ENCODE measurements around the gene NKD2. TPM values are rescaled to one million over a fixed set of nuclear protein-coding genes. Genes with fewer than 3 reads are reported as not detected.

The NKD2 gene
- total RNA-seq, 1 experiment from 2014 or later, result 0.57 TPM

DNA sequence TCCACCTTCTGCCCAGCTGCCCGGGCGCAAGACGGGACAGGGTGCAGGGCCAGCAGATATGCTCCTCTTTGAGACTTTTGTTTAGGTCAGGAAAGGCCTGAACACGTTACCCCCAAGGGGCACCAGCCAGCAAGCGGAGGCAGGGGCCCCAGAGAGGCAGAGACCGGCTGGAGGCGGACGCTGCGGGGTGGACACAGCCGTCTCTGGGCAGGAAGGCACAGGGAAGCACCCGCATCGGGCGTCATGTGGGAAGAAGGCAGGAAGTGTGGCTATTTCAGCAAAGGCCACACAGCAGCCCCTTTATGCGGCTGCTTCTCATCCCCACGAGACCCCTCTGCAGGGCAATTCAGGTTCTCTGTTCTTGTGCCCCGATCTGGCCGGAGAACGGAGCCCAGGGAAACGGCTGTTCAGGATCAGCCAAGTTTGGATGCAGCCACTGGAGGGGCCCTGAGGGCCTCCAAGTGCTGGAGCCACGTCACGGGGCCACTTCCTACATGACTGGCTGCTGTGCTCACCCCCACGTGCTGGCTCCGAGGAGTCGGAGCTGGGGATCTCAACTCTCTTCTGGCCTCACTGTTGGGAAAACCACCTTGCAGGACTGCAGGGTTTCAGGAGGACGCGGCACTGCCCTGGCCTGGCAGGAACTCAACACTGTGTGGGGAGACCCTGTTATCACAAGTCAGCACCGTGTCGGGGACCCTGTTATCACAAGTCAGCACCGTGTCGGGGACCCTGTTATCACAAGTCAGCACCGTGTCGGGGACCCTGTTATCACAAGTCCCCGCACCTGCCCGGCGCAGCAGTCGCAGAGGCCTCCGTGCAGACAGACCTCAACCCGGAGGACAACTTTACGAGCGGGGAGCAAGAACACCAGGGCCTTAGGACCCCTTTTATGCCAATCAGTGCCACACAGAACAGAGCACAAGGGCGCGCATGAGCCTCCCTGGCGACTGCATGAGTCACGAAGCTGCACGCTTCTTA, 58.8 kb downstream of the NKD2 start:
- Histone ChIP-seq H3K4me2 (no peak overlapping the region), H3K9me3 (ENCODE audit: insufficient read depth, low read depth) (no peaks in the 10 kb centered on the region), H3K9me2 (ENCODE audit: insufficient read depth) (no peaks in the 10 kb centered on the region), H3F3A (ENCODE audit: insufficient read depth, low read depth) (no peaks in the 10 kb centered on the region), H3K27ac (no peak overlapping the region), H3K4me3 (no peak overlapping the region), H3K79me2 (ENCODE audit: low read depth) (no peaks in the 10 kb centered on the region), H3K27me3 (ENCODE audit: insufficient read depth, low read depth) (no peaks in the 10 kb centered on the region), H2AFZ (no peak overlapping the region), H3K4me1 (replicated peaks; ENCODE audit: insufficient read depth) (no peaks in the 10 kb centered on the region), H3K36me3 (ENCODE audit: low read depth) (no peaks in the 10 kb centered on the region), H4K20me1 (ENCODE audit: insufficient read depth) (no peaks in the 10 kb centered on the region; the same call in 1 of the 2 replicates)
- TF ChIP-seq, protein P1, sequence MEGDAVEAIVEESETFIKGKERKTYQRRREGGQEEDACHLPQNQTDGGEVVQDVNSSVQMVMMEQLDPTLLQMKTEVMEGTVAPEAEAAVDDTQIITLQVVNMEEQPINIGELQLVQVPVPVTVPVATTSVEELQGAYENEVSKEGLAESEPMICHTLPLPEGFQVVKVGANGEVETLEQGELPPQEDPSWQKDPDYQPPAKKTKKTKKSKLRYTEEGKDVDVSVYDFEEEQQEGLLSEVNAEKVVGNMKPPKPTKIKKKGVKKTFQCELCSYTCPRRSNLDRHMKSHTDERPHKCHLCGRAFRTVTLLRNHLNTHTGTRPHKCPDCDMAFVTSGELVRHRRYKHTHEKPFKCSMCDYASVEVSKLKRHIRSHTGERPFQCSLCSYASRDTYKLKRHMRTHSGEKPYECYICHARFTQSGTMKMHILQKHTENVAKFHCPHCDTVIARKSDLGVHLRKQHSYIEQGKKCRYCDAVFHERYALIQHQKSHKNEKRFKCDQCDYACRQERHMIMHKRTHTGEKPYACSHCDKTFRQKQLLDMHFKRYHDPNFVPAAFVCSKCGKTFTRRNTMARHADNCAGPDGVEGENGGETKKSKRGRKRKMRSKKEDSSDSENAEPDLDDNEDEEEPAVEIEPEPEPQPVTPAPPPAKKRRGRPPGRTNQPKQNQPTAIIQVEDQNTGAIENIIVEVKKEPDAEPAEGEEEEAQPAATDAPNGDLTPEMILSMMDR (conservative IDR thresholded peaks at IDR 0.05), result no peak
- no peak for TF ChIP-seq EZH2 (IDR thresholded peaks at IDR 0.05; ENCODE audit: low read depth)
- intact Hi-C loops (cut with micrococcal nuclease; ENCODE audit: unreplicated experiment), result loop anchor here (5.0 kb wide), 1 partner anchor 75 kb away; no protein-coding TSS in a partner anchor
- no peak for DNase-seq
- ChIA-PET POLR2A (ENCODE audit: unreplicated experiment) (no interaction called here), CTCF (interaction anchor here (0.5 kb wide), 1 partner anchor 71 kb away, joined by 8 read pairs; no protein-coding TSS in a partner anchor)
- no TSS peak for BruUV-seq (replicated peaks)

DNA sequence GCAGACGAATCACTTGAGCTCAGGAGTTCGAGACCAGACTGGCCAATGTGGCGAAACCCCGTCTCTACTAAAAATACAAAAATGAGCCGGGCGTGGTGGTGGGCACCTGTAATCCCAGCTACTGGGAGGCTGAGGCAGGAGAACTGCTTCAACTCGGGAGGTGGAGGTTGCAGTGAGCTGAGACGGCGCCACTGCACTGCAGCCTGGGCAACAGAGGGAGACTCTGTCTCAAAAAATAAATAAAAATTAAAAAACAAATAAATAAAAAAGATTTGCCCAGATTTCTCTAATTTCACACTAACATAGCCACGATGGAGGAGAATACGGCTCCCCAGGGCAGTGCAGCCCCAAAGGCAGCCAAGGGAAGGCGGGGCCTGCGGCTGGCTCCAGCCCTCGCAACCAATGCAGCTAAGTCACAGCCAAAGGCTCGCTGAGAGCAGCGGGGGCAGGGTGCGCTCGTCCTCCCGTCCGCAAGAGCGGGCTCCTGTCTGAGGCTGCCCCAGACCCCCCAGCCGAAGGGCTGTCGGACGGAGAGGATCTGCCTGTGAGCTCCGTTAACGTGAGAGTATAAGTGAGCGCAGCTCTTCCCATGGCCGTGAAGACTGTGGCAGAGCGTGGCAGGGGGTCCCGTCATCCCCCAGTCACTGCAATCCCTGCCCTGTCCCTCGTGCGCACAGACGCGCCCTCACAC, 59.7 kb downstream of the NKD2 start:
- no peak for DNase-seq
- Histone ChIP-seq H3F3A (ENCODE audit: insufficient read depth, low read depth) (no peaks in the 10 kb centered on the region), H3K4me1 (replicated peaks; ENCODE audit: insufficient read depth) (no peaks in the 10 kb centered on the region), H2AFZ (no peak overlapping the region), H3K9me2 (ENCODE audit: insufficient read depth) (no peaks in the 10 kb centered on the region), H3K9me3 (ENCODE audit: insufficient read depth, low read depth) (no peaks in the 10 kb centered on the region), H4K20me1 (ENCODE audit: insufficient read depth) (peaks cover 2% of the 10 kb centered on the region), H3K36me3 (ENCODE audit: low read depth) (no peaks in the 10 kb centered on the region), H3K4me3 (no peak overlapping the region), H3K4me2 (no peak overlapping the region), H3K79me2 (ENCODE audit: low read depth) (no peaks in the 10 kb centered on the region), H3K27me3 (ENCODE audit: insufficient read depth, low read depth) (no peaks in the 10 kb centered on the region), H3K27ac (no peak overlapping the region)
- POLR2A ChIA-PET (ENCODE audit: unreplicated experiment), result no interaction called here
- CTCF ChIA-PET, result interaction anchor here (0.5 kb wide), 1 partner anchor 70 kb away, joined by 8 read pairs; no protein-coding TSS in a partner anchor
- intact Hi-C loops (cut with micrococcal nuclease; ENCODE audit: unreplicated experiment), result loop anchor here (5.0 kb wide), 1 partner anchor 74 kb away; no protein-coding TSS in a partner anchor
- BruUV-seq (replicated peaks), result no TSS peak
- TF ChIP-seq, protein P1 (conservative IDR thresholded peaks at IDR 0.05), result no peak
- TF ChIP-seq EZH2 (IDR thresholded peaks at IDR 0.05; ENCODE audit: low read depth), result no peak

DNA sequence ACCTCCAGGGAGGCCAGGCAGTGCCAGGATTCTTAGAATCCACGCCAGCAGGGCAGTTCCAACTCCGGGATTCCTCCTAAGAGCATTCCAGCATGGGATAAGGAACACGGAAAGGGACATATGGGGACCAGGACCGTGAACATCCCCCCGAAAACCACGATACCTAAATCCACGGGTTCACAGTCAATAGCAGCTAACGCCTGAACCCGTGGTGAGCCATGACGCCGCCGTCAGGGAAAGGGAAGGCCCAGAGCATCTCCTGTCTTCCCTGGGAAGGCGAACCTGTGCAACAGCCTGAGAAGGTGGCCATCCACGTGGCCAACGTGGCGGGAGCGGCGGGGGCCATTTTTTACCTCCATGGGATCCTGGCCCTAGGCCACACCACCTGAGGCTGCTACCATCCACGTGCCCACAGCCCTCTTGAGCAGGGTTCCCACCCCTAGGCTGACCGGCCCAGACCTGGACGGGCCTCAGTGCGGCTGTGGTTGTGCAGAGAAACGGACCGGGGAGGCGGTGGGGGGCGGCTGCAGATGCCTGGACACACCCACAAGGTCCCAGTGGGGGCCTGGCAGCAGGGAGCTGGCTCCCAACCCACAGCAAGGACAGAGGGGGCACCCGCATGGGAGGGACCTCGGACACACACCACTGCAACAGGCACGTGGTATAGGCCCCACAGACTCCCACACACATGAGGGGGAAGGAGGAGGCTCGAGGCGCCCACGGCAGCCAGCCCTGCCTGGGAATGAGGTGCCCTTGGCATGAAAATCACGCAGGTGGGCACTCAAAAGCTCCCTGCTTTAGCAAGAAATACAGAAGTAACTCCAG, 60.5 kb downstream of the NKD2 start:
- intact Hi-C loops (cut with micrococcal nuclease; ENCODE audit: unreplicated experiment), result loop anchor here (5.0 kb wide), 1 partner anchor 73 kb away; no protein-coding TSS in a partner anchor
- no peaks in the 10 kb centered on the region for H3K9me2 ChIP-seq (ENCODE audit: insufficient read depth)
- H3K4me3 ChIP-seq, result no peak overlapping the region
- CTCF ChIA-PET, result no interaction called here
- peaks cover 7% of the 10 kb centered on the region for H4K20me1 ChIP-seq (ENCODE audit: insufficient read depth)
- TF ChIP-seq, protein P1 (conservative IDR thresholded peaks at IDR 0.05), result no peak
- TF ChIP-seq EZH2 (IDR thresholded peaks at IDR 0.05; ENCODE audit: low read depth), result no peak
- POLR2A ChIA-PET (ENCODE audit: unreplicated experiment), result no interaction called here
- H3F3A ChIP-seq (ENCODE audit: insufficient read depth, low read depth), result no peaks in the 10 kb centered on the region
- no peaks in the 10 kb centered on the region for H3K79me2 ChIP-seq (ENCODE audit: low read depth)
- H2AFZ ChIP-seq, result no peak overlapping the region
- no peaks in the 10 kb centered on the region for H3K9me3 ChIP-seq (ENCODE audit: insufficient read depth, low read depth)
- no TSS peak for BruUV-seq (replicated peaks)
- H3K27ac ChIP-seq, result no peak overlapping the region
- no peak for DNase-seq
- no peaks in the 10 kb centered on the region for H3K27me3 ChIP-seq (ENCODE audit: insufficient read depth, low read depth)
- H3K4me1 ChIP-seq (replicated peaks; ENCODE audit: insufficient read depth), result no peaks in the 10 kb centered on the region
- no peak overlapping the region for H3K4me2 ChIP-seq
- H3K36me3 ChIP-seq (ENCODE audit: low read depth), result no peaks in the 10 kb centered on the region
